Activated naive CD8-positive, alpha-beta T cell treated with anti-CD3 and anti-CD28 coated beads, Interleukin-2, amount 50 U/mL, for 16 hours (primary cell): ENCODE data around the gene GPR62.
"Not testable (repeated sequence)": the region's sequence is repeated elsewhere in the genome, so short reads cannot be mapped to it uniquely, and the experiment has no call there.

ENCODE experiments used
- DNase-seq: peaks from one replicate; pipeline ENCODE4 v3.0.0-alpha.2; 2020; ENCODE audit warnings: low read depth, low spot score

GPR62 gene

GRCh38 chr3:51970606-51971300 is 15.6 kb downstream of the GPR62 start:
- DNase-seq, result no peak

GRCh38 chr3:51971350-51971749 is 16.2 kb downstream of the GPR62 start:
- no peak for DNase-seq

GRCh38 chr3:51974277-51974962 is 19.2 kb downstream of the GPR62 start:
- DNase-seq, result no peak

- DNase-seq, result peak; percentile 30
These were observed 20.0 kb downstream of the GPR62 start, which contains the start of gene ABHD14A for GRCh38 chr3:51974963-51975851. Gene ABHD14A, plus strand, starts transcription at chr3:51975064. Its CDS starts 72 bp downstream, at chr3:51975136.

GRCh38 chr3:51975852-51976549 is 20.8 kb downstream of the GPR62 start:
- no peak for DNase-seq

GRCh38 chr3:51977446-51978142 is 22.4 kb downstream of the GPR62 start:
- no peak for DNase-seq

- no peak for DNase-seq
These were observed 22.9 kb downstream of the GPR62 start for GRCh38 chr3:51978143-51978502.

GRCh38 chr3:51980253-51980652 is 25.1 kb downstream of the GPR62 start:
- DNase-seq, result no peak

GRCh38 chr3:51982352-51982837 is 27.2 kb downstream of the GPR62 start:
- no peak for DNase-seq

GRCh38 chr3:51982838-51983577 is 27.8 kb downstream of the GPR62 start, which contains the start of gene ACY1:
Gene ACY1, plus strand, starts transcription at chr3:51983535. Its CDS starts 530 bp downstream, at chr3:51984065.
- peak; percentile 52 for DNase-seq

- no peak for DNase-seq
These were observed 28.5 kb downstream of the GPR62 start for GRCh38 chr3:51983578-51984268.

- no peak for DNase-seq
These were observed 29.1 kb downstream of the GPR62 start for GRCh38 chr3:51984269-51984647.

GRCh38 chr3:51985063-51985462 is 29.9 kb downstream of the GPR62 start:
- no peak for DNase-seq

GRCh38 chr3:51986010-51986947 is 31.1 kb downstream of the GPR62 start:
- DNase-seq, result no peak

- no peak for DNase-seq
These were observed 32.4 kb downstream of the GPR62 start for GRCh38 chr3:51987568-51987967.

GRCh38 chr3:51988286-51989146 is 33.3 kb downstream of the GPR62 start:
- DNase-seq, result no peak

- not testable (repeated sequence) for DNase-seq
These were observed 35.4 kb downstream of the GPR62 start for GRCh38 chr3:51990501-51990971.
